Heart right ventricle (tissue), 16 donors: ENCODE data around the gene IFI30. TPM values are rescaled to one million over a fixed set of nuclear protein-coding genes. Genes with fewer than 3 reads are reported as not detected.
A peak's percentile ranks its signal among the peaks of the same experiment; 100 is the strongest.

Experiments used
- ATAC-seq, 8 donors: fragments of 200-7000 bp; cut with Tn5 transposase; one replicate each; pipeline ENCODE4 v1.9.1; 2020; ENCODE audit warnings: mild to moderate bottlenecking in 8 of 8, moderate library complexity in 8 of 8, moderate number of reproducible peaks in 1 of 8
- DNase-seq, 2 donors: peaks; one replicate each; pipeline ENCODE4 v3.0.0-alpha.2; 2020
- H3K27ac ChIP-seq, 10 donors: fragments of 200-600 bp; sonication (generic) in 2 of 10; one replicate each; pipeline versions ENCODE4 v1.5.0 to v1.8.0; 2020 to 2022; ENCODE audit warnings: mild to moderate bottlenecking in 3 of 10
- H3K27me3 ChIP-seq, 7 donors: fragments of 200-600 bp; one replicate each; pipeline ENCODE4 v1.8.0; 2021 to 2022; ENCODE audit warnings: mild to moderate bottlenecking in 2 of 7
- H3K36me3 ChIP-seq, 9 donors: fragments of 200-600 bp; sonication (generic) in 1 of 9; one replicate each; pipeline versions ENCODE4 v1.5.0 to v1.8.0; 2020 to 2022; ENCODE audit warnings: mild to moderate bottlenecking in 2 of 9
- H3K4me1 ChIP-seq, 9 donors: fragments of 200-600 bp; sonication (generic) in 1 of 9; one replicate each; pipeline versions ENCODE4 v1.5.0 to v1.8.0; 2020 to 2022; ENCODE audit warnings: mild to moderate bottlenecking in 4 of 9
- H3K4me3 ChIP-seq, 10 donors: fragments of 200-600 bp; sonication (generic) in 2 of 10; one replicate each; pipeline versions ENCODE4 v1.5.0 to v1.8.0; 2020 to 2022; ENCODE audit warnings: mild to moderate bottlenecking in 7 of 10, moderate library complexity in 2 of 10
- H3K9me3 ChIP-seq, 11 donors: fragments of 200-600 bp in 10 of 11; sonication (generic) in 2 of 11; one replicate each; pipeline versions ENCODE4 v1.5.0 to v1.8.0; 2013 to 2022; ENCODE audit warnings: mild to moderate bottlenecking in 2 of 11, control low read depth in 1 of 11, moderate library complexity in 1 of 11
- CTCF ChIP-seq, 9 donors: fragments of 200-600 bp; sonication (generic) in 2 of 9; IDR thresholded peaks; one replicate each; pipeline versions ENCODE4 v1.5.0 to v1.8.0; 2021 to 2022; ENCODE audit warnings: antibody characterized with exemption in 9 of 9, mild to moderate bottlenecking in 5 of 9, moderate library complexity in 1 of 9
- WGBS, 2 donors: extraction: QIAGEN DNeasy Blood & Tissue Kit; methylation state at CpG; one replicate each; pipeline ENCODE4 v1.1.7; 2013; ENCODE audit warnings: inconsistent platforms in 1 of 2; 5-methylcytosine and 5-hydroxymethylcytosine counted together
- intact Hi-C, 10 donors: fragments of 100-400 bp; cut with DNase I; formaldehyde crosslinking; loops; one replicate each; pipeline versions ENCODE4 v1.11.1 to v1.14.2; 2022
- polyA plus RNA-seq, 2 donors: library from polyadenylated mRNA; stranded (reverse); fragments of 200-250 nt; gene quantifications; one replicate each; pipeline ENCODE4 v1.2.3, GENCODE V29; 2013
- total RNA-seq, 10 donors: library from RNA; stranded (reverse); fragmentation: NEBNext Ultra II Directional in 3 of 10; extraction: Animal tissue kit (Norgen Biotek cat#: 25700) in 3 of 10; gene quantifications; one replicate each; pipeline versions ENCODE4 v1.2.1 to v1.2.4, GENCODE V29; 2021 to 2023
- donor health status: Arrhythmogenic right ventricular cardiomyopathy.
- donor health status: ischemic (EF 13 %, LVEDD 7.1; RV severe dilation, severe dysfunction).
- donor health status: healthy with polysubstance abuse.
- donor health status: DM: no; HTN: yes; CAD: no.
- donor health status: DM: no; HTN: no; CAD: no.
- donor health status: ischemic (EF 25% LVEDD 6.9; RV normal size, moderate dysfunction).
- donor health status: ischemic (EF 25% LVEDD 5.7; RV mildly dilated, moderate dysfunction).
- donor health status: healthy.
- donor health status: DM: yes; HTN: yes; CAD: no.
- donor health status: Ischemic cardiomyopathy.
- donor health status: ischemic (EF 35%, LVEDD 5.7; RV mildly dilated, moderate dysfunction).
- donor health status: nonischemic (EF 11% LVEDD 7.7; RV severe dilation, severe dysfunction).
- donor health status: DM: yes; HTN: yes; CAD: no.
- donor health status: PGD.
- donor health status: ischemic (EF 29% LVEDD 5.4; RV normal size, mild dysfunction).
- donor health status: nonischemic (EF 23%, LVEDD 6.1; RV moderate dilation, normal function).

IFI30 gene
- total and polyA plus RNA-seq, 12 donors, result 6.5 to 241 (median 11.9) TPM

GRCh38 chr19:18150776-18151624 lies 22.6 kb upstream of the IFI30 start:
- Histone ChIP-seq H3K27me3 (no peaks in the 10 kb centered on the region), H3K27ac (peak overlapping the region in 3 of 10 donors; percentile 92 to 97 (median 97)), H3K4me1 (peaks cover 6 to 30% (median 23%) of the 10 kb centered on the region in 9 donors), H3K36me3 (peaks cover 0 to 42% (median under 1%) of the 10 kb centered on the region in 9 donors), H3K9me3 (no peaks in the 10 kb centered on the region), H3K4me3 (no peak overlapping the region)
- no peak for DNase-seq
- intact Hi-C loops, result loop anchor here in 2 of 10 donors (5.0 kb wide), 1 partner anchor 34 kb away; no protein-coding TSS in a partner anchor
- 89 to 92% methylated on average over 18 of the region's 18 CpGs for WGBS, 2 donors
- no peak for TF ChIP-seq CTCF (IDR thresholded peaks at IDR 0.05)
- ATAC-seq, result no peak

- intact Hi-C loops, result loop anchor here in 4 of 10 donors (1.0 to 5.0 kb wide), 3 partner anchors 35 to 72 kb away; no protein-coding TSS in a partner anchor
Observed at GRCh38 chr19:18152442-18152816, 21.2 kb upstream of the IFI30 start.

GRCh38 chr19:18152817-18153555 lies 20.6 kb upstream of the IFI30 start, which contains the start of gene PIK3R2:
PIK3R2 (plus strand) TSS chr19:18153163; CDS start chr19:18155880, 2,717 bp downstream.
- Histone ChIP-seq H3K4me3 (peak within 1 kb of the TSS; percentile 79 to 96 (median 89)), H3K27me3 (no peaks in the 10 kb centered on the region), H3K9me3 (no peaks in the 10 kb centered on the region), H3K27ac (peak within 1 kb of the TSS; percentile 63 to 97 (median 94)), H3K36me3 (peaks cover 0 to 26% (median 0%) of the 10 kb centered on the region in 9 donors), H3K4me1 (peaks cover 10 to 50% (median 40%) of the 10 kb centered on the region in 9 donors)
- 0% methylated on average over 73 to 86 of the region's 86 CpGs for WGBS, 2 donors
- DNase-seq (peak; percentile 100), ATAC-seq (peak; percentile 89 to 95 (median 90))
- no peak for TF ChIP-seq CTCF (IDR thresholded peaks at IDR 0.05)
- intact Hi-C loops, result loop anchor here in 4 of 10 donors (1.0 to 5.0 kb wide), 3 partner anchors 36 to 72 kb away; no protein-coding TSS in a partner anchor

More at GRCh38 chr19:18152442-18152816, 21.2 kb upstream of the IFI30 start:
- Histone ChIP-seq H3K4me1 (peaks cover 10 to 44% (median 35%) of the 10 kb centered on the region in 9 donors), H3K9me3 (no peaks in the 10 kb centered on the region), H3K27ac (peak overlapping the region; percentile 63 to 97 (median 94)), H3K4me3 (peak overlapping the region; percentile 37 to 96 (median 89)), H3K27me3 (no peaks in the 10 kb centered on the region), H3K36me3 (peaks cover 0 to 31% (median 0%) of the 10 kb centered on the region in 9 donors)
- DNase-seq (peak; percentile 97), ATAC-seq (peak; percentile 52 to 87 (median 74))
- 0% methylated on average over 22 of the region's 22 CpGs for WGBS, 2 donors
- TF ChIP-seq CTCF (IDR thresholded peaks at IDR 0.05), result peak; percentile 30 to 79 (median 63)
